DND-41 (cell line): ENCODE measurements around the gene HDAC4.

ENCODE experiments used
- ATAC-seq: fragments of 200-7000 bp; cut with Tn5 transposase; 3 replicates; pipeline ENCODE4 v1.9.1; 2021; ENCODE audit warnings: low read depth; ENCODE audit not compliant: insufficient read depth
- DNase-seq: peaks from one replicate; pipeline ENCODE4 v3.0.0-alpha.2; 2020
- H2AFZ ChIP-seq: 2 replicates; pipeline ENCODE4 v1.6.0; 2012; ENCODE audit warnings: low read depth, low read length
- H3K27ac ChIP-seq: 2 replicates; pipeline ENCODE4 v1.5.1; 2012; ENCODE audit warnings: low read length, inconsistent platforms
- H3K27me3 ChIP-seq: fragments of 200-600 bp; sonication (generic); 2 replicates; pipeline ENCODE4 v1.6.0; 2012; ENCODE audit warnings: low read length, mild to moderate bottlenecking, inconsistent platforms; ENCODE audit not compliant: insufficient read depth, poor library complexity
- H3K36me3 ChIP-seq: 2 replicates; pipeline ENCODE4 v1.5.1; 2012; ENCODE audit warnings: low read length, inconsistent platforms; ENCODE audit not compliant: insufficient read depth
- H3K4me1 ChIP-seq: 2 replicates; pipeline ENCODE4 v1.5.1; 2012; ENCODE audit warnings: mild to moderate bottlenecking, low read length; ENCODE audit not compliant: insufficient read depth
- H3K4me2 ChIP-seq: 2 replicates; pipeline ENCODE4 v1.6.0; 2012; ENCODE audit warnings: mild to moderate bottlenecking, moderate library complexity, low read length, inconsistent platforms; ENCODE audit not compliant: insufficient read depth
- H3K4me3 ChIP-seq, 2 experiments: fragments of 200-600 bp in 1 of 2; shearing (Covaris generic) in 1 of 2; 2 replicates each; pipeline ENCODE4 v1.5.1; 2012 to 2016; ENCODE audit warnings: inconsistent platforms in 2 of 2, low read length in 2 of 2, mild to moderate bottlenecking in 2 of 2, low read depth in 1 of 2, moderate library complexity in 1 of 2
- H3K79me2 ChIP-seq: 2 replicates; pipeline ENCODE4 v1.6.0; 2012; ENCODE audit warnings: low read length, inconsistent platforms; ENCODE audit not compliant: insufficient read depth
- H3K9ac ChIP-seq: 2 replicates; pipeline ENCODE4 v1.6.0; 2012; ENCODE audit warnings: low read depth, mild to moderate bottlenecking, inconsistent platforms, low read length, moderate library complexity
- H3K9me3 ChIP-seq: 2 replicates; pipeline ENCODE4 v1.5.1; 2012; ENCODE audit warnings: low read length, moderate library complexity, mild to moderate bottlenecking, inconsistent platforms; ENCODE audit not compliant: insufficient read depth, severe bottlenecking
- H4K20me1 ChIP-seq: 2 replicates; pipeline ENCODE4 v1.6.0; 2012; ENCODE audit warnings: low read length; ENCODE audit not compliant: insufficient read depth
- EZH2 ChIP-seq: IDR thresholded peaks from 3 replicates; pipeline ENCODE4 v1.6.1; 2012; ENCODE audit warnings: borderline replicate concordance, low read depth, mild to moderate bottlenecking, moderate library complexity, low read length, inconsistent platforms; ENCODE audit not compliant: severe bottlenecking
- TF ChIP-seq, protein P1 (sequence below): IDR thresholded peaks from 2 replicates; pipeline ENCODE4 v1.5.1; 2012; ENCODE audit warnings: borderline replicate concordance, low read length, moderate library complexity, mild to moderate bottlenecking; ENCODE audit not compliant: poor library complexity, severe bottlenecking; ENCODE audit errors: extremely low read depth

Gene HDAC4

DNA sequence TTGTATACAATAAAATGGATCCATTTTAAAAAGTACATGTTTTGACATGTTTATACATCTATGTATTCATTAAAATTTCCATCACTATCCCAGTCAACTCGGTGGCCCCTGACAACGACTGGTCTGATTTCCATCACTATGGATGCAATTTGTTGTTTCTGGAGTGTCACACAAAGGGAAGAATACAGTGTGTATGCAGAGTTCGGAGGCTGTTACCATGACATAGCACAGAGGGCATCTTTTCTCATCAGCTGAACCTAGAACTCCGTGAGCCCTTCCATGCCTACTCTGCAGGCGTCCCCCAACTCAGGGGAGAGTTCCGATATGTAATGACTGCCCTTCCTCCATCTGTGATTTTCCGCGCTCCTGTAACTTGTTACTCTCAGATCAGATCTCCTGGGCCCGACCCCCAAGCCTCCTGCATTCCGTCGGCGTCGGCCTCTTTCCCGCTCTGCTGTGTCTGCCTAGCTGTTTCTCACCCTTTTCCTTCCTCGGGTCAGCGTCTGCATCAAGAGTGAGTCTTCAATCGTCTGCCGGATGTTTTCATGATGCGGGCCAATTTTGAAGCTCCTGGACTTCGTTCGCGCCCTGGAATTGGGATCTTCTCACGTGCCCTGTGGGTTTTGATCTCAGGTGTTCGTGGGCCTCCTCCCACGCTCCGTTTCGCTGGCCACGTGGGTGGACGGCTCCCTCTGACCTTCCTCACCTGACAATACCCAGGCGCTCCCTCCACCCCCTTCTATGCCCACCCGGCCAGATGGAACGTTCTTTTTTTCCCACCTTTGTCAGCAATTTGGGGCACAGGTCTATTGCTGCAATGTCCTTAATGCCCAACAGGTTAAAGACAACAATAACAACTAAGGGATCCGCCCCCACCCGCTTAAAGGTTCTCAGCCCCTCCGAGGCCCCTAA, 391.9 kb downstream of the HDAC4 start:
- H3K36me3 ChIP-seq = no peaks in the 10 kb centered on the region
- H3K27me3 ChIP-seq = peaks cover 32% of the 10 kb centered on the region
- H3K9me3 ChIP-seq = no peaks in the 10 kb centered on the region
- H3K9ac ChIP-seq = no peak overlapping the region
- no peak overlapping the region for H3K27ac ChIP-seq
- no peaks in the 10 kb centered on the region for H3K4me1 ChIP-seq
- H3K79me2 ChIP-seq = no peaks in the 10 kb centered on the region
- H3K4me3 ChIP-seq = no peak overlapping the region
- no peak overlapping the region for H2AFZ ChIP-seq
- peaks cover 5% of the 10 kb centered on the region; the same call in 1 of the 2 replicates for H4K20me1 ChIP-seq
- ATAC-seq = no peak
- TF ChIP-seq EZH2 = no peak
- TF ChIP-seq, protein P1, sequence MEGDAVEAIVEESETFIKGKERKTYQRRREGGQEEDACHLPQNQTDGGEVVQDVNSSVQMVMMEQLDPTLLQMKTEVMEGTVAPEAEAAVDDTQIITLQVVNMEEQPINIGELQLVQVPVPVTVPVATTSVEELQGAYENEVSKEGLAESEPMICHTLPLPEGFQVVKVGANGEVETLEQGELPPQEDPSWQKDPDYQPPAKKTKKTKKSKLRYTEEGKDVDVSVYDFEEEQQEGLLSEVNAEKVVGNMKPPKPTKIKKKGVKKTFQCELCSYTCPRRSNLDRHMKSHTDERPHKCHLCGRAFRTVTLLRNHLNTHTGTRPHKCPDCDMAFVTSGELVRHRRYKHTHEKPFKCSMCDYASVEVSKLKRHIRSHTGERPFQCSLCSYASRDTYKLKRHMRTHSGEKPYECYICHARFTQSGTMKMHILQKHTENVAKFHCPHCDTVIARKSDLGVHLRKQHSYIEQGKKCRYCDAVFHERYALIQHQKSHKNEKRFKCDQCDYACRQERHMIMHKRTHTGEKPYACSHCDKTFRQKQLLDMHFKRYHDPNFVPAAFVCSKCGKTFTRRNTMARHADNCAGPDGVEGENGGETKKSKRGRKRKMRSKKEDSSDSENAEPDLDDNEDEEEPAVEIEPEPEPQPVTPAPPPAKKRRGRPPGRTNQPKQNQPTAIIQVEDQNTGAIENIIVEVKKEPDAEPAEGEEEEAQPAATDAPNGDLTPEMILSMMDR = no peak
- no peak overlapping the region for H3K4me2 ChIP-seq
- DNase-seq = no peak

DNA sequence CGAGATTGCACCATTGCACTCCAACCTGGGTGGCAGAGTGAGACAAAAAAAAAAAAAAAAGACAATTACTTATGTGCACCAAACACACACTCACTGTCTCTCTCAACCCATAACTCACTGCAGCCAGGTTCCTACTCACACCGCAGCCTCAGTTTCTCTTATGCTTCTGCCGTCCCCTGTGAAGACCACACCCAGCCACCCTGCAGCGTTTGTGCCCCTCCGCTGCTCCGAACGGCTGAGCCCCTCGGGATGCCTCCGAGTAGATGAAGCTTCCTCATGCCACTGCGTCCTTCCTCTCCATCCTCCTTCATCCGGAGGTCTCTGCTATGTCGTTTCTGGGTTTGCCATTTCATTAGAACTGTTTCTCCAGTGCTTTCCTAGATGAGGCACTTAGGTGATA, 392.8 kb downstream of the HDAC4 start:
- Histone ChIP-seq H2AFZ (no peak overlapping the region), H3K79me2 (no peaks in the 10 kb centered on the region), H3K9me3 (no peaks in the 10 kb centered on the region), H3K4me3 (no peak overlapping the region), H3K36me3 (no peaks in the 10 kb centered on the region), H3K4me1 (no peaks in the 10 kb centered on the region), H3K27me3 (peaks cover 32% of the 10 kb centered on the region), H3K4me2 (no peak overlapping the region), H3K27ac (no peak overlapping the region), H4K20me1 (peaks cover 5% of the 10 kb centered on the region; the same call in 1 of the 2 replicates), H3K9ac (no peak overlapping the region)
- TF ChIP-seq EZH2 = no peak
- TF ChIP-seq, protein P1 = no peak
- DNase-seq (no peak), ATAC-seq (no peak)

DNA sequence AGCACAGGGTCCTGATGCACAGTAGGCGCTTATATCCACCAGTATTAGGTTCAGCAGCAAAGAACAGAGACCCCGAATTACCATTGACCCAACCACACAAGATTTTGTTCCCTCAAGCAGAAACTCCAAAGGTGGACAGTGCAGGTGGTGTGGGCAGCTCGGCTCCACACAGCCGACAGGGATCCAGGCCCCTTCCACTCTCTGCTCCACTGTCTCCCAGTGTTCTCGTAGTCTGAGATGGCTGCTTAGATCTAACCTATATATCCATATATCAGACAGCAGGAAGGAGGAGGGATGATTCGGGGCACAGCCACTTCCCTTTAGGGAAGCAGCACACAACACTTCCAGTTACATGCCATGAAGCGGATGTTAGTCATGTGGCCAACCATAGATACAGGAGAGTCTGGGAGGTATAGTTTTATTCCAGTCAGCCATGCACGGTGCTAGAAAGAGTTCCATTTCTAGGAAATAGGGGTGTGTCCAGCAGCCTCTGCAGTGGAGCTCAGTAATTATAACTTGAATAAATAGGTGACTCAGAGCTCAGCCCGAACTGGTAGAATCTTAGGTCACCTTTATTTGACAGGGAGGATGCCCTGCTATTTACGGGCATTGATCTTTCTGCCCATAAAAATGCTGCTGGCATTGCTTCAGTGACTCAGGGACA, 394.1 kb downstream of the HDAC4 start:
- Histone ChIP-seq H3K9me3 (no peaks in the 10 kb centered on the region), H3K4me2 (no peak overlapping the region), H3K4me1 (no peaks in the 10 kb centered on the region), H3K27ac (no peak overlapping the region), H3K79me2 (no peaks in the 10 kb centered on the region), H3K27me3 (peaks cover 35% of the 10 kb centered on the region), H3K36me3 (no peaks in the 10 kb centered on the region), H3K9ac (no peak overlapping the region), H3K4me3 (no peak overlapping the region), H2AFZ (no peak overlapping the region), H4K20me1 (no peaks in the 10 kb centered on the region; the same call in 1 of the 2 replicates)
- no peak for DNase-seq
- TF ChIP-seq, protein P1 = no peak
- no peak for TF ChIP-seq EZH2
- no peak for ATAC-seq
